GM21528 (cell line): ENCODE data around the gene C3orf70.
"Not testable (repeated sequence)": the region's sequence is repeated elsewhere in the genome, so short reads cannot be mapped to it uniquely, and the experiment has no call there.

Source experiments
- ATAC-seq: cut with Tn5 transposase; IDR thresholded peaks from one replicate; pipeline ENCODE4 v1.9.1; 2021; ENCODE audit warnings: mild to moderate bottlenecking, moderate library complexity; ENCODE audit not compliant: unreplicated experiment, low FRiP score

The C3orf70 gene

GRCh38 chr3:185151101-185151963, 1.5 kb downstream of the C3orf70 start:
- no peak for ATAC-seq

- no peak for ATAC-seq
Measured at GRCh38 chr3:185150561-185150960, 2.3 kb downstream of the C3orf70 start.

GRCh38 chr3:185149591-185149990, 3.3 kb downstream of the C3orf70 start:
- no peak for ATAC-seq

- no peak for ATAC-seq
Measured at GRCh38 chr3:185145511-185145910, 7.3 kb downstream of the C3orf70 start.

GRCh38 chr3:185144784-185145183, 8.1 kb downstream of the C3orf70 start:
- no peak for ATAC-seq

- no peak for ATAC-seq
Measured at GRCh38 chr3:185137821-185138220, 15.0 kb downstream of the C3orf70 start.

- ATAC-seq = no peak
Measured at GRCh38 chr3:185134509-185134908, 18.4 kb downstream of the C3orf70 start.

GRCh38 chr3:185131602-185132256, 21.1 kb downstream of the C3orf70 start:
- ATAC-seq = no peak

GRCh38 chr3:185129083-185129482, 23.8 kb downstream of the C3orf70 start:
- no peak for ATAC-seq

GRCh38 chr3:185126201-185126600, 26.7 kb downstream of the C3orf70 start:
- ATAC-seq = no peak

GRCh38 chr3:185120126-185120525, 32.7 kb downstream of the C3orf70 start:
- no peak for ATAC-seq

GRCh38 chr3:185115371-185115770, 37.5 kb downstream of the C3orf70 start:
- ATAC-seq = no peak

GRCh38 chr3:185114756-185115155, 38.1 kb downstream of the C3orf70 start:
- ATAC-seq = no peak

GRCh38 chr3:185112186-185112585, 40.7 kb downstream of the C3orf70 start:
- no peak for ATAC-seq

- not testable (repeated sequence) for ATAC-seq
Measured at GRCh38 chr3:185109012-185109411, 43.8 kb downstream of the C3orf70 start.

- ATAC-seq = not testable (repeated sequence)
Measured at GRCh38 chr3:185106256-185106890, 46.5 kb downstream of the C3orf70 start.

- ATAC-seq = no peak
Measured at GRCh38 chr3:185103359-185104127, 49.3 kb downstream of the C3orf70 start.

GRCh38 chr3:185094697-185095096, 58.2 kb downstream of the C3orf70 start:
- ATAC-seq = no peak

- ATAC-seq = no peak
Measured at GRCh38 chr3:185093116-185093515, 59.7 kb downstream of the C3orf70 start.

- ATAC-seq = no peak
Measured at GRCh38 chr3:185090811-185091210, 62.0 kb downstream of the C3orf70 start.

- ATAC-seq = no peak
Measured at GRCh38 chr3:185089751-185090150, 63.1 kb downstream of the C3orf70 start.
